ENCODE results near the gene DCAF6. TPM values are rescaled to one million over a fixed set of nuclear protein-coding genes. Genes with fewer than 3 reads are reported as not detected.

DCAF6 gene
- total RNA-seq, 2 donors from 2014 or later, result 47.2 to 76.7 TPM

DNA sequence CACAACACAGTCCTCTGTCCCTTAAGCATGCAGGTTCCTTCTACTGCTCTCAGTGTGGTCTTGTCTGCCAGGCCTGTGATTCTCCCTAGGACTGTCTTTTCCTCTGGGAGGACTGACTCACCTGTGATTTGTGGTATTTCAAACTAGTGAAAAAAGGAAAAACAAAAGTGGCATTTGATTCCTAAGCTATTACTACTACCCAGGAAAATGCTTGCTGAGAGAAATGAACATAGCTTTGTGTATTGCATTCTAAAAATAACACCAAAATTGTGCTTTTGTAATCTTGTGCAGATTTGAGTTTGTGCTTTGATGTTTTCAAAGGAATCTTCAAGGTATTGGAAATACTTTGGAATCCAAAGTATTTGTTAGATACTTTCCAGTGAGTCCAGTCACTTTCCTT lies 143.3 kb downstream of the DCAF6 start:
- no peak for DNase-seq (ENCODE audit: low spot score)
- TF ChIP-seq, protein P1, sequence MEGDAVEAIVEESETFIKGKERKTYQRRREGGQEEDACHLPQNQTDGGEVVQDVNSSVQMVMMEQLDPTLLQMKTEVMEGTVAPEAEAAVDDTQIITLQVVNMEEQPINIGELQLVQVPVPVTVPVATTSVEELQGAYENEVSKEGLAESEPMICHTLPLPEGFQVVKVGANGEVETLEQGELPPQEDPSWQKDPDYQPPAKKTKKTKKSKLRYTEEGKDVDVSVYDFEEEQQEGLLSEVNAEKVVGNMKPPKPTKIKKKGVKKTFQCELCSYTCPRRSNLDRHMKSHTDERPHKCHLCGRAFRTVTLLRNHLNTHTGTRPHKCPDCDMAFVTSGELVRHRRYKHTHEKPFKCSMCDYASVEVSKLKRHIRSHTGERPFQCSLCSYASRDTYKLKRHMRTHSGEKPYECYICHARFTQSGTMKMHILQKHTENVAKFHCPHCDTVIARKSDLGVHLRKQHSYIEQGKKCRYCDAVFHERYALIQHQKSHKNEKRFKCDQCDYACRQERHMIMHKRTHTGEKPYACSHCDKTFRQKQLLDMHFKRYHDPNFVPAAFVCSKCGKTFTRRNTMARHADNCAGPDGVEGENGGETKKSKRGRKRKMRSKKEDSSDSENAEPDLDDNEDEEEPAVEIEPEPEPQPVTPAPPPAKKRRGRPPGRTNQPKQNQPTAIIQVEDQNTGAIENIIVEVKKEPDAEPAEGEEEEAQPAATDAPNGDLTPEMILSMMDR (IDR thresholded peaks at IDR 0.05), result no peak
- Histone ChIP-seq H3K4me3 (no peak overlapping the region), H3K36me3 (peaks cover 21% of the 10 kb centered on the region), H3K4me1 (ENCODE audit: control insufficient read depth in 1 of 2, low read depth in 2 of 2) (peaks cover 3 to 39% of the 10 kb centered on the region in 2 donors), H3K27ac (peak overlapping the region in 1 of 2 donors; percentile 48), H3K27me3 (replicated peaks; ENCODE audit: insufficient read depth) (no peaks in the 10 kb centered on the region), H3K9me3 (no peaks in the 10 kb centered on the region)
- ATAC-seq (ENCODE audit: insufficient number of reproducible peaks, low FRiP score, low read depth), result no peak

DNA sequence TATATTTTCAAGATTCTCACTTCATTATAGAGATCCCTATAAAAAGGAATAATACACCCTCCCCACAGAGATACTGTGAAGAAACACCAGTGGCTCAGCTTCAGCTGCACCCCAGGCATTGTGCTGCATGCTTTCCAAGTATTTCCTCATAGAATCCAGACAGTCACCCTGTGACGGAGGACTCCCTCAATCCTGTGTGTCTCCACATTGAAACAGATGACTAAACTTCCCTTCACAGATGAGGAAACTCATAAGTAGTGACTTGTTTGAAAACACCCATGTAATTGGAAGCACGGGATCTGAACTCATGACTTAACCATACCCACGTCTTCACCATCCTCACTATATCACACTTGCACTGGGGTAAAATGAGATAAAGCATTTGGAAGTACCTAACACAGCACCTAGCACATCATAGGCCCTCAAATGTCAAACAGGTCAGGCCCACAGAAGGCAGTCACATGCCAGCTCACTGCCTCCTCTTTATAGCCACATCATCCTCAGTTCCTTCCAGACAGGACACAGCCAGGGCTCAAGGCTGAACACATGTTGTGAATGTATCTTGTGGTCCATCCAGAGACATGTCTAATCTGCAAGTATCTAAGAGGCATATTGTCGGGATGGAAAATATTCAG lies 145.0 kb downstream of the DCAF6 start:
- Histone ChIP-seq H3K36me3 (peaks cover 17% of the 10 kb centered on the region), H3K27ac (peak overlapping the region in 1 of 2 donors; percentile 39), H3K4me3 (no peak overlapping the region), H3K27me3 (replicated peaks; ENCODE audit: insufficient read depth) (no peaks in the 10 kb centered on the region), H3K9me3 (no peaks in the 10 kb centered on the region), H3K4me1 (ENCODE audit: control insufficient read depth in 1 of 2, low read depth in 2 of 2) (peaks cover 18 to 56% of the 10 kb centered on the region in 2 donors)
- ATAC-seq (ENCODE audit: insufficient number of reproducible peaks, low FRiP score, low read depth) (peak; percentile 18), DNase-seq (ENCODE audit: low spot score) (no peak)
- TF ChIP-seq, protein P1 (IDR thresholded peaks at IDR 0.05), result no peak

DNA sequence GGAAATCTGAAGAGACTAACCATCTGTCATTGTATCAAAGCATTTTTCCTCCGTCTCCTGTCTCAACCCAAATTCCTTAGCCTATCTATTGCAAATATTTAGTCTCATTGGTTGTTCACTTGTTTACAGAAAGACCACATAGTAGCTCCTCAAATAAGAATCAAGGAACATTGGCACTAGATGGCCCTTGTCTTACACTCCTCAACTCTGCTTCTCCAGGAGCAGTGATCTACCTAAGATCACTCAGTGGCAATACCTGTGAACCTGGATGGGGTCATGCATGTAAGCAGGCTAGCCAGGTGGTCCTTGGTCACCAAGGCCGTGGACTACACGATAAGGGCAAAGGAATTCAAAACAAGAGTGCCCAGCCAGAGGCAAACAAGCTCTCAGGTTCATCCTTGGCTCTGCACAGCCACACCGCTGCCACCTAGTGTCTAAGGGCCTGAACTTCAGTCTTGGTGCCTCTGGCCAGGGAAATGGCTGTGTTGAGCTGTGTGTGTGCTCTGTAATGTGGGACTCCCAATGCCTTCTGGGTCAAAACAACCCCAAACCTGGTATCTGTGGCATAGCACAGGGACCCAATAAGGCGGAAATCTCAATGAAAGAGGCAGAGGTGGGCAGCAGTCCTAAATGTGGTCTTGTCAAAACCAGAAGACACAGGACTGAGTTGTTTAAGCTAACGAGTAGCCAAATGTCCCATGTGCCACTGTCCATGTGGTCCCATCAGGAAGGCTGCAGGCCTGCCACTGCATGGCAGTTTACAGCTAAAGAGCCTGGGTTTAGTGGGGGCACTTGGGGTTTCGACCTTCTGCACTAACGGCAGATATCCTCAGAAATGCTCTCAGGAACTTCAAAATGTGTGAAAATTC lies 145.8 kb downstream of the DCAF6 start:
- ATAC-seq (ENCODE audit: insufficient number of reproducible peaks, low FRiP score, low read depth) (peak; percentile 44), DNase-seq (ENCODE audit: low spot score) (peak; percentile 27)
- Histone ChIP-seq H3K36me3 (peaks cover 9% of the 10 kb centered on the region), H3K27me3 (replicated peaks; ENCODE audit: insufficient read depth) (no peaks in the 10 kb centered on the region), H3K27ac (peak overlapping the region; percentile 27 to 39), H3K4me3 (no peak overlapping the region), H3K4me1 (ENCODE audit: control insufficient read depth in 1 of 2, low read depth in 2 of 2) (peaks cover 19 to 64% of the 10 kb centered on the region in 2 donors), H3K9me3 (no peaks in the 10 kb centered on the region)
- TF ChIP-seq, protein P1 (IDR thresholded peaks at IDR 0.05), result peak; percentile 90

DNA sequence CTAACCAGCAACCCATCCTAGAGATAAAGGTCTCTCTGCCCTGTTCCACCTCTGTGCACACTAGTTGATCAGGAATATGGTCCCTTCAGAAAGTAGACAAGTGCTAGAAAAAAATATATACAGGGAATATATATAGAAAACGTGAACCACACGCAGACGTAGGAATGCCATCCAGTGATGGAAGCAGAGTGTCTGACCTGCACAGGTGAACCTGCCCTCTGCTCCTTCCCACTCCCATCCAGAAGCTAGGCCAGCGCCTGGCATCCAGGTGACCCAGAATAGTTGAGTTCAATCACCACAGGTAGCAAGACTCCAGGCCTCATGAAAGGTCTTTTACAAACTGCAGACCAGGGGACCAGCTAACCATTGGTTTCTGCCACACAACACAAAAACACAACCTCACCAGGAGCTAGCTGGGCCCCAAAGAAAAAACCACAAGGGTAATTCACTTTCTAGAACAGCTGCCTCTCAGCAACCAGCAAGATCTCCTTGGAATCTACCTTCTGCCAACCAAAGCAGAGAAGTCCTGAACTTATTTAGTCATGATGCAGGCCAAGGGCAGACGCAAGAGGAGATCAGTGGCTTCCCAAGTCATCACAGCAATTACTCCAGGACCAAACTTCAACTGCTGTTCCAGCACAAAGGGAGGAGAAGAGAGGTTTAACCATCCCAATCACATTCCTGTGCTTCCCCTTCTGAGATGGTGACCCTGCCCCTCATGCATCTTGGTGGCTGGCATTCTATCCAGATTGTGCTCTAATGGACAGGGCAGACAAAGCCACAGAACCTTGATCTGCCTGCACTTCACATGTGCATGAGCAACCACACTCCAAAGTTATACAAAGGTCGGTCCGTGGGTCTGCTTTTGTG lies 147.2 kb downstream of the DCAF6 start:
- no peak for DNase-seq (ENCODE audit: low spot score)
- H3K27ac ChIP-seq, result peak overlapping the region; percentile 77 to 78
- TF ChIP-seq, protein P1 (IDR thresholded peaks at IDR 0.05), result no peak
- H3K9me3 ChIP-seq, result no peaks in the 10 kb centered on the region
- ATAC-seq (ENCODE audit: insufficient number of reproducible peaks, low FRiP score, low read depth), result no peak
- no peaks in the 10 kb centered on the region for H3K36me3 ChIP-seq
- peaks cover 19 to 64% of the 10 kb centered on the region in 2 donors for H3K4me1 ChIP-seq (ENCODE audit: control insufficient read depth in 1 of 2, low read depth in 2 of 2)
- no peak overlapping the region for H3K4me3 ChIP-seq
- H3K27me3 ChIP-seq (replicated peaks; ENCODE audit: insufficient read depth), result no peaks in the 10 kb centered on the region

Data from thoracic aorta (tissue), 2 donors.